Measurements from ENCODE around the gene GRIP2.

DNA sequence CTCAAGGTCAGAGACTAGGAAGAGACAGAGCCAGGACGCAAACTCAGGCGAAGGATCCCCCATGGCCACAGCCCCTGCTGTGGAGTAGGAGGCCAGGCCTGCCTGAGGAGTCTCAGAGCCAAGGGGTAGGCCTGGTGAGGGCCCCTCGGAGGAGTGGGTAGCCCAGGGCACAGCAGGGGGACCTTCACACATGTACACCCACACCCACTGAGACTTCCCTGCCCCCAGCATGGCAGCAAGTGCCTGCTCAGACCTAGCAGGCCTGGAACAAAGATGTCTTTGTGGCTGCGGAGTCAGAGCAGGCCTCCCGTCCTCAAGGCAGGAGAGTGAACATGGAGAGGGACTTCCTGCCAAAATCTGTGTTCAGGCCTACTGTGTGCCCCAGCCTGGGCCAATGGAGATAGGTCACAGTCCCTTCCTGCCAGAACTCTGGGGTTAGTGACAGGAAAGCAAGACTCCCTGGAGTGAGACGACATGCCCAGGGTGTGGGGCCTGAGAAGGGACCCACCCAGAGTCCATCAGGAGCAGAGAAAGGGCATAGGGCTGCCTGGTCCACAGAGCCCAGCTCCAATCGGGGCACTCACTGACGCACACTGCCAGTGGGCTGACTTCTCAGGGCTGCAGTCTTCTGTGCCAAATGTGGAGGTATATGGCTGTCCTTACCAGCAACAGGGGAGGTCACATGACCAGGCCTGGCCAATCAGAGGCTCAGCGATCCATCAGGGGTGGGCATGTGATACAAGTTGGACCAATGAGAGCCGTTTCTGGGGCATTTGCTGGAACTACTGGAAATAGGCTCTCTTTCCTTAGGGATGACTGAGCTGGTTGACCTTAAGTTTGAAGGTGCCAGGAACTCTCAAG is 2.3 kb downstream of the GRIP2 start:
- TF ChIP-seq, protein P1, sequence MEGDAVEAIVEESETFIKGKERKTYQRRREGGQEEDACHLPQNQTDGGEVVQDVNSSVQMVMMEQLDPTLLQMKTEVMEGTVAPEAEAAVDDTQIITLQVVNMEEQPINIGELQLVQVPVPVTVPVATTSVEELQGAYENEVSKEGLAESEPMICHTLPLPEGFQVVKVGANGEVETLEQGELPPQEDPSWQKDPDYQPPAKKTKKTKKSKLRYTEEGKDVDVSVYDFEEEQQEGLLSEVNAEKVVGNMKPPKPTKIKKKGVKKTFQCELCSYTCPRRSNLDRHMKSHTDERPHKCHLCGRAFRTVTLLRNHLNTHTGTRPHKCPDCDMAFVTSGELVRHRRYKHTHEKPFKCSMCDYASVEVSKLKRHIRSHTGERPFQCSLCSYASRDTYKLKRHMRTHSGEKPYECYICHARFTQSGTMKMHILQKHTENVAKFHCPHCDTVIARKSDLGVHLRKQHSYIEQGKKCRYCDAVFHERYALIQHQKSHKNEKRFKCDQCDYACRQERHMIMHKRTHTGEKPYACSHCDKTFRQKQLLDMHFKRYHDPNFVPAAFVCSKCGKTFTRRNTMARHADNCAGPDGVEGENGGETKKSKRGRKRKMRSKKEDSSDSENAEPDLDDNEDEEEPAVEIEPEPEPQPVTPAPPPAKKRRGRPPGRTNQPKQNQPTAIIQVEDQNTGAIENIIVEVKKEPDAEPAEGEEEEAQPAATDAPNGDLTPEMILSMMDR (optimal IDR thresholded peaks at IDR 0.05 in 1 of 3, IDR thresholded peaks at IDR 0.05 in 1 of 3, conservative IDR thresholded peaks at IDR 0.05 in 1 of 3; ENCODE audit: extremely low read depth in 1 of 3, insufficient read depth in 2 of 3, low read length in 3 of 3), result no peak
- TF ChIP-seq EZH2 (IDR thresholded peaks at IDR 0.05; ENCODE audit: low read length), result no peak
